ENCODE measurements around the gene DHRS3. TPM values are rescaled to one million over a fixed set of nuclear protein-coding genes. Genes with fewer than 3 reads are reported as not detected.

The DHRS3 gene
- total and polyA plus RNA-seq, 10 of the 15 experiments (the other 5 are each of a cell fraction or from before 2014, with no cell fraction given) = 0.23 to 29.7 (median 1.2) TPM

- ATAC-seq = no peak
- Histone ChIP-seq H3K4me1 (ENCODE audit: control insufficient read depth, insufficient read depth, low read length) (no peaks in the 10 kb centered on the region), H2AFZ (ENCODE audit: control insufficient read depth, low read depth, low read length) (no peak overlapping the region), H3K27ac (ENCODE audit: control insufficient read depth, insufficient read depth) (no peak overlapping the region), H3K9me3 (replicated peaks; ENCODE audit: control insufficient read depth, insufficient read depth, low read length) (no peaks in the 10 kb centered on the region), H3K4me3 (no peak overlapping the region), H3K9ac (ENCODE audit: control insufficient read depth, insufficient read depth, low read length) (no peak overlapping the region), H3K36me3 (ENCODE audit: control insufficient read depth in 2 of 2, insufficient read depth in 2 of 2, low read length in 1 of 2) (no peaks in the 10 kb centered on the region), H4K20me1 (ENCODE audit: control insufficient read depth, insufficient read depth) (no peaks in the 10 kb centered on the region), H3K79me2 (ENCODE audit: control insufficient read depth, insufficient read depth, low read length) (no peaks in the 10 kb centered on the region), H3K4me2 (ENCODE audit: control insufficient read depth, insufficient read depth) (no peak overlapping the region), H3K27me3 (replicated peaks in 1 of 2; ENCODE audit: control insufficient read depth in 2 of 2, insufficient read depth in 2 of 2, low read length in 1 of 2) (no peaks in the 10 kb centered on the region)
- FAIRE-seq = no peak
- ChIA-PET CTCF (no interaction called here), RAD21 (ENCODE audit: unreplicated experiment) (no interaction called here), POLR2A (no interaction called here), SMC1A (ENCODE audit: uncharacterized antibody, unreplicated experiment) (no interaction called here)
- no TSS peak for BruUV-seq (replicated peaks)
- DNase-seq (ENCODE audit: low read depth, low spot score) = no peak
- intact Hi-C loops (cut with micrococcal nuclease; ENCODE audit: unreplicated experiment) = no loop called here
- TF ChIP-seq, protein P1, sequence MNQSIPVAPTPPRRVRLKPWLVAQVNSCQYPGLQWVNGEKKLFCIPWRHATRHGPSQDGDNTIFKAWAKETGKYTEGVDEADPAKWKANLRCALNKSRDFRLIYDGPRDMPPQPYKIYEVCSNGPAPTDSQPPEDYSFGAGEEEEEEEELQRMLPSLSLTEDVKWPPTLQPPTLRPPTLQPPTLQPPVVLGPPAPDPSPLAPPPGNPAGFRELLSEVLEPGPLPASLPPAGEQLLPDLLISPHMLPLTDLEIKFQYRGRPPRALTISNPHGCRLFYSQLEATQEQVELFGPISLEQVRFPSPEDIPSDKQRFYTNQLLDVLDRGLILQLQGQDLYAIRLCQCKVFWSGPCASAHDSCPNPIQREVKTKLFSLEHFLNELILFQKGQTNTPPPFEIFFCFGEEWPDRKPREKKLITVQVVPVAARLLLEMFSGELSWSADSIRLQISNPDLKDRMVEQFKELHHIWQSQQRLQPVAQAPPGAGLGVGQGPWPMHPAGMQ (IDR thresholded peaks at IDR 0.05; ENCODE audit: borderline replicate concordance) = no peak
- TF ChIP-seq, protein P2, sequence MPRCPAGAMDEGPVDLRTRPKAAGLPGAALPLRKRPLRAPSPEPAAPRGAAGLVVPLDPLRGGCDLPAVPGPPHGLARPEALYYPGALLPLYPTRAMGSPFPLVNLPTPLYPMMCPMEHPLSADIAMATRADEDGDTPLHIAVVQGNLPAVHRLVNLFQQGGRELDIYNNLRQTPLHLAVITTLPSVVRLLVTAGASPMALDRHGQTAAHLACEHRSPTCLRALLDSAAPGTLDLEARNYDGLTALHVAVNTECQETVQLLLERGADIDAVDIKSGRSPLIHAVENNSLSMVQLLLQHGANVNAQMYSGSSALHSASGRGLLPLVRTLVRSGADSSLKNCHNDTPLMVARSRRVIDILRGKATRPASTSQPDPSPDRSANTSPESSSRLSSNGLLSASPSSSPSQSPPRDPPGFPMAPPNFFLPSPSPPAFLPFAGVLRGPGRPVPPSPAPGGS (IDR thresholded peaks at IDR 0.05; ENCODE audit: borderline replicate concordance, insufficient read depth, low read depth, low read length, poor library complexity, severe bottlenecking) = no peak
- TF ChIP-seq HDAC2 (IDR thresholded peaks at IDR 0.05) (no peak), MTA2 (IDR thresholded peaks at IDR 0.05; ENCODE audit: low read depth) (no peak), NR2C1 (IDR thresholded peaks at IDR 0.05) (no peak), NR2F1 (conservative IDR thresholded peaks at IDR 0.05) (no peak), YY1 (IDR thresholded peaks at IDR 0.05; ENCODE audit: low read depth, low read length) (no peak), CBX3 (IDR thresholded peaks at IDR 0.05; ENCODE audit: borderline replicate concordance, low read depth) (no peak), POLR2AphosphoS5 (IDR thresholded peaks at IDR 0.05; ENCODE audit: low read length) (no peak)
- TF ChIP-seq, protein P3, sequence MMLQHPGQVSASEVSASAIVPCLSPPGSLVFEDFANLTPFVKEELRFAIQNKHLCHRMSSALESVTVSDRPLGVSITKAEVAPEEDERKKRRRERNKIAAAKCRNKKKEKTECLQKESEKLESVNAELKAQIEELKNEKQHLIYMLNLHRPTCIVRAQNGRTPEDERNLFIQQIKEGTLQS (IDR thresholded peaks at IDR 0.05; ENCODE audit: borderline replicate concordance, extremely low read depth, low read depth, low read length) = no peak
- TF ChIP-seq, protein P4, sequence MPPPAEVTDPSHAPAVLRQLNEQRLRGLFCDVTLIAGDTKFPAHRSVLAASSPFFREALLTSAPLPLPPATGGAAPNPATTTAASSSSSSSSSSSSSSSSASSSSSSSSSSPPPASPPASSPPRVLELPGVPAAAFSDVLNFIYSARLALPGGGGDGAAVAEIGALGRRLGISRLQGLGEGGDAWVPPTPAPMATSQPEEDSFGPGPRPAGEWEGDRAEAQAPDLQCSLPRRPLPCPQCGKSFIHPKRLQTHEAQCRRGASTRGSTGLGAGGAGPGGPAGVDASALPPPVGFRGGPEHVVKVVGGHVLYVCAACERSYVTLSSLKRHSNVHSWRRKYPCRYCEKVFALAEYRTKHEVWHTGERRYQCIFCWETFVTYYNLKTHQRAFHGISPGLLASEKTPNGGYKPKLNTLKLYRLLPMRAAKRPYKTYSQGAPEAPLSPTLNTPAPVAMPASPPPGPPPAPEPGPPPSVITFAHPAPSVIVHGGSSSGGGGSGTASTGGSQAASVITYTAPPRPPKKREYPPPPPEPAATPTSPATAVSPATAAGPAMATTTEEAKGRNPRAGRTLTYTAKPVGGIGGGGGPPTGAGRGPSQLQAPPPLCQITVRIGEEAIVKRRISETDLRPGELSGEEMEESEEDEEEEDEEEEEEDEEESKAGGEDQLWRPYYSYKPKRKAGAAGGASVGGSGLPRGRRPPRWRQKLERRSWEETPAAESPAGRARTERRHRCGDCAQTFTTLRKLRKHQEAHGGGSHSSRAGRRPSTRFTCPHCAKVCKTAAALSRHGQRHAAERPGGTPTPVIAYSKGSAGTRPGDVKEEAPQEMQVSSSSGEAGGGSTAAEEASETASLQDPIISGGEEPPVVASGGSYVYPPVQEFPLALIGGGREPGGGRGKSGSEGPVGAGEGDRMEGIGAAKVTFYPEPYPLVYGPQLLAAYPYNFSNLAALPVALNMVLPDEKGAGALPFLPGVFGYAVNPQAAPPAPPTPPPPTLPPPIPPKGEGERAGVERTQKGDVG (CRISPR knock-in tag; IDR thresholded peaks at IDR 0.05) = no peak
- TF ChIP-seq, protein P5, sequence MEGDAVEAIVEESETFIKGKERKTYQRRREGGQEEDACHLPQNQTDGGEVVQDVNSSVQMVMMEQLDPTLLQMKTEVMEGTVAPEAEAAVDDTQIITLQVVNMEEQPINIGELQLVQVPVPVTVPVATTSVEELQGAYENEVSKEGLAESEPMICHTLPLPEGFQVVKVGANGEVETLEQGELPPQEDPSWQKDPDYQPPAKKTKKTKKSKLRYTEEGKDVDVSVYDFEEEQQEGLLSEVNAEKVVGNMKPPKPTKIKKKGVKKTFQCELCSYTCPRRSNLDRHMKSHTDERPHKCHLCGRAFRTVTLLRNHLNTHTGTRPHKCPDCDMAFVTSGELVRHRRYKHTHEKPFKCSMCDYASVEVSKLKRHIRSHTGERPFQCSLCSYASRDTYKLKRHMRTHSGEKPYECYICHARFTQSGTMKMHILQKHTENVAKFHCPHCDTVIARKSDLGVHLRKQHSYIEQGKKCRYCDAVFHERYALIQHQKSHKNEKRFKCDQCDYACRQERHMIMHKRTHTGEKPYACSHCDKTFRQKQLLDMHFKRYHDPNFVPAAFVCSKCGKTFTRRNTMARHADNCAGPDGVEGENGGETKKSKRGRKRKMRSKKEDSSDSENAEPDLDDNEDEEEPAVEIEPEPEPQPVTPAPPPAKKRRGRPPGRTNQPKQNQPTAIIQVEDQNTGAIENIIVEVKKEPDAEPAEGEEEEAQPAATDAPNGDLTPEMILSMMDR (IDR thresholded peaks at IDR 0.05 in 2 of 3, conservative IDR thresholded peaks at IDR 0.05 in 1 of 3; ENCODE audit: control insufficient read depth in 2 of 3, extremely low read depth in 1 of 3, insufficient read depth in 1 of 3, low read depth in 3 of 3, low read length in 3 of 3) = no peak
- TF ChIP-seq, protein P6, sequence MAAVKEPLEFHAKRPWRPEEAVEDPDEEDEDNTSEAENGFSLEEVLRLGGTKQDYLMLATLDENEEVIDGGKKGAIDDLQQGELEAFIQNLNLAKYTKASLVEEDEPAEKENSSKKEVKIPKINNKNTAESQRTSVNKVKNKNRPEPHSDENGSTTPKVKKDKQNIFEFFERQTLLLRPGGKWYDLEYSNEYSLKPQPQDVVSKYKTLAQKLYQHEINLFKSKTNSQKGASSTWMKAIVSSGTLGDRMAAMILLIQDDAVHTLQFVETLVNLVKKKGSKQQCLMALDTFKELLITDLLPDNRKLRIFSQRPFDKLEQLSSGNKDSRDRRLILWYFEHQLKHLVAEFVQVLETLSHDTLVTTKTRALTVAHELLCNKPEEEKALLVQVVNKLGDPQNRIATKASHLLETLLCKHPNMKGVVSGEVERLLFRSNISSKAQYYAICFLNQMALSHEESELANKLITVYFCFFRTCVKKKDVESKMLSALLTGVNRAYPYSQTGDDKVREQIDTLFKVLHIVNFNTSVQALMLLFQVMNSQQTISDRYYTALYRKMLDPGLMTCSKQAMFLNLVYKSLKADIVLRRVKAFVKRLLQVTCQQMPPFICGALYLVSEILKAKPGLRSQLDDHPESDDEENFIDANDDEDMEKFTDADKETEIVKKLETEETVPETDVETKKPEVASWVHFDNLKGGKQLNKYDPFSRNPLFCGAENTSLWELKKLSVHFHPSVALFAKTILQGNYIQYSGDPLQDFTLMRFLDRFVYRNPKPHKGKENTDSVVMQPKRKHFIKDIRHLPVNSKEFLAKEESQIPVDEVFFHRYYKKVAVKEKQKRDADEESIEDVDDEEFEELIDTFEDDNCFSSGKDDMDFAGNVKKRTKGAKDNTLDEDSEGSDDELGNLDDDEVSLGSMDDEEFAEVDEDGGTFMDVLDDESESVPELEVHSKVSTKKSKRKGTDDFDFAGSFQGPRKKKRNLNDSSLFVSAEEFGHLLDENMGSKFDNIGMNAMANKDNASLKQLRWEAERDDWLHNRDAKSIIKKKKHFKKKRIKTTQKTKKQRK (IDR thresholded peaks at IDR 0.05; ENCODE audit: low read depth, low read length) = no peak
- in situ Hi-C loops (cut with MboI) = no loop called here
These were observed 34.5 kb downstream of the DHRS3 start for GRCh38 chr1:12583484-12583883.
